Bronchial epithelial cell (primary cell): ENCODE data around the gene MDGA2. TPM values are rescaled to one million over a fixed set of nuclear protein-coding genes. Genes with fewer than 3 reads are reported as not detected.

Source experiments
- DNase-seq: peaks from one replicate; pipeline ENCODE4 v3.0.0-alpha.2; 2010; ENCODE audit warnings: low read depth
- FAIRE-seq: peaks from 2 replicates; lab custom pipeline; 2011; peaks lifted over from hg19 to GRCh38; lab: Jason Lieb, UNC
- H3K27me3 ChIP-seq: 2 replicates; pipeline ENCODE4 v1.5.1; 2011; ENCODE audit warnings: low read length; ENCODE audit not compliant: control insufficient read depth, insufficient read depth
- H3K36me3 ChIP-seq: 2 replicates; pipeline ENCODE4 v1.5.1; 2011; ENCODE audit warnings: low read length; ENCODE audit not compliant: control insufficient read depth, insufficient read depth
- H3K4me3 ChIP-seq: 2 replicates; pipeline ENCODE4 v1.5.1; 2011; ENCODE audit warnings: mild to moderate bottlenecking, low read depth, low read length, control low read depth
- total RNA-seq: library from RNA; depleted of rRNA; stranded (reverse); fragments of >200 nt; gene quantifications from 2 replicates; pipeline ENCODE4 v1.2.1, GENCODE V29; 2014
- TF ChIP-seq, protein P1 (sequence below): IDR thresholded peaks from 2 replicates; pipeline ENCODE4 v1.5.1; 2011; ENCODE audit warnings: mild to moderate bottlenecking, moderate library complexity, low read length, control low read depth, inconsistent platforms; ENCODE audit not compliant: insufficient read depth, severe bottlenecking

Gene MDGA2
- total RNA-seq, 1 donor from 2014 or later: not detected

DNA sequence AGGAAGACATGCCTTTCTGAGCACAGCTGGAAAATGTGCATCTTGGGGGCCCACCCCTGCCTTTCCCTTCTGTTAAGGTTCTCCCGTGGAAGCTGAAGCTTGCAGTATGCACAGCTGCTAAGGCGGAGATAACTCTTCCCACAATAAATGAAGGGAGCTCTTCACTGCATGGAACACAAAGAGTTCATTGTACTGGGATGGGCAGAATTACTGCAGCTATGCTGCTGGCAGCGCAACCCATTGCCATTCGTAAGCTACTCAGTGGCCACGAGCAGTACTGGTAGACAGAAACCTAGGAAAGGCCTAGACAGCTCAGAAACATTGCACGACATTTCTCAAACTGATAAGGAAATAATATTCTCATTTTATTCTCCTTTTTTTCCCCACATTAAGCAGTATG lies 310.2 kb downstream of the MDGA2 start:
- Histone ChIP-seq H3K4me3 (no peak overlapping the region), H3K36me3 (no peaks in the 10 kb centered on the region), H3K27me3 (no peaks in the 10 kb centered on the region)
- DNase-seq: no peak
- TF ChIP-seq, protein P1, sequence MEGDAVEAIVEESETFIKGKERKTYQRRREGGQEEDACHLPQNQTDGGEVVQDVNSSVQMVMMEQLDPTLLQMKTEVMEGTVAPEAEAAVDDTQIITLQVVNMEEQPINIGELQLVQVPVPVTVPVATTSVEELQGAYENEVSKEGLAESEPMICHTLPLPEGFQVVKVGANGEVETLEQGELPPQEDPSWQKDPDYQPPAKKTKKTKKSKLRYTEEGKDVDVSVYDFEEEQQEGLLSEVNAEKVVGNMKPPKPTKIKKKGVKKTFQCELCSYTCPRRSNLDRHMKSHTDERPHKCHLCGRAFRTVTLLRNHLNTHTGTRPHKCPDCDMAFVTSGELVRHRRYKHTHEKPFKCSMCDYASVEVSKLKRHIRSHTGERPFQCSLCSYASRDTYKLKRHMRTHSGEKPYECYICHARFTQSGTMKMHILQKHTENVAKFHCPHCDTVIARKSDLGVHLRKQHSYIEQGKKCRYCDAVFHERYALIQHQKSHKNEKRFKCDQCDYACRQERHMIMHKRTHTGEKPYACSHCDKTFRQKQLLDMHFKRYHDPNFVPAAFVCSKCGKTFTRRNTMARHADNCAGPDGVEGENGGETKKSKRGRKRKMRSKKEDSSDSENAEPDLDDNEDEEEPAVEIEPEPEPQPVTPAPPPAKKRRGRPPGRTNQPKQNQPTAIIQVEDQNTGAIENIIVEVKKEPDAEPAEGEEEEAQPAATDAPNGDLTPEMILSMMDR: no peak
- FAIRE-seq: no peak

GRCh38 chr14:47353186-47353585 lies 322.2 kb downstream of the MDGA2 start:
- no peak for DNase-seq
- H3K27me3 ChIP-seq: no peaks in the 10 kb centered on the region
- no peak for FAIRE-seq
- TF ChIP-seq, protein P1: no peak
- H3K4me3 ChIP-seq: no peak overlapping the region
- no peaks in the 10 kb centered on the region for H3K36me3 ChIP-seq

DNA sequence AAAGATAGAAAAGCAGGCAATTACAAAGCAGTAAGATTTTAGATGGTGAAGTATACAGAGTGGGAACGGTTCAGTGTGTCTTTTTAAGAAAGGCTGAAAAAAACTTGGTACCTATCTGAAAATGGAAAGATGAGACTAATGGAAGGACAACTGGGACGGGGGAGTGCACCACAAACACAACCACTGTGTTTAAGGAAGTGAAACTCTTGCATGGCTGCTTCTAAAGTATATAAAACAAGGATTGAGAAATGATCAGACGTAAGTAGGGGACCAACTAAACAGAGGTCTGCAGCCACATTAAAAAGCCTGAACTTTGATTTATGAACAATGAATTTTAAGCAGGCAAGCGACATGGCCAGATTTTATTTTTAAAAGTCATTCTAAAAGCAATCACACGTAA lies 328.6 kb downstream of the MDGA2 start:
- DNase-seq: no peak
- no peaks in the 10 kb centered on the region for H3K27me3 ChIP-seq
- no peak overlapping the region for H3K4me3 ChIP-seq
- H3K36me3 ChIP-seq: no peaks in the 10 kb centered on the region
- no peak for FAIRE-seq
- TF ChIP-seq, protein P1: no peak

DNA sequence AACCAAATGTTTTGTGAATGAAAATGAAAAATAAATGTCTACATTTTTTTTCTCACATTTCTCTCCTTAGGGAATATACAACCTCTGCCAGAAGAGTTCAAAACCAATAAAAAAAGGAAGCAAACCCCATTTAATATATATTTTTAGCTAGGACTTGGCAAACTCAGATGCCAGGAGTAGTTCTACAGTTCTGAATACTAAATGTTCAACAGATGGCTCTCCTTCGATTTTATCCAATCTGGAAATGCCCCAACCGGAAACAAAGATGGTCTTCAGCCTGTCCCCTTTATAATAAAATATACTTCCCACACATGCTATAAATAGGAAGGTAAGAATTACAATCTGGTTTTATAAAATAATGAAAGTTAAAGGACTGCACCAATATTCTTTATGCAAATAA lies 330.4 kb downstream of the MDGA2 start:
- Histone ChIP-seq H3K36me3 (no peaks in the 10 kb centered on the region), H3K27me3 (no peaks in the 10 kb centered on the region), H3K4me3 (no peak overlapping the region)
- FAIRE-seq: no peak
- TF ChIP-seq, protein P1: no peak
- no peak for DNase-seq

- H3K4me3 ChIP-seq: no peak overlapping the region
- DNase-seq: no peak
- TF ChIP-seq, protein P1: no peak
These were observed 342.5 kb downstream of the MDGA2 start for GRCh38 chr14:47332939-47333338.

DNA sequence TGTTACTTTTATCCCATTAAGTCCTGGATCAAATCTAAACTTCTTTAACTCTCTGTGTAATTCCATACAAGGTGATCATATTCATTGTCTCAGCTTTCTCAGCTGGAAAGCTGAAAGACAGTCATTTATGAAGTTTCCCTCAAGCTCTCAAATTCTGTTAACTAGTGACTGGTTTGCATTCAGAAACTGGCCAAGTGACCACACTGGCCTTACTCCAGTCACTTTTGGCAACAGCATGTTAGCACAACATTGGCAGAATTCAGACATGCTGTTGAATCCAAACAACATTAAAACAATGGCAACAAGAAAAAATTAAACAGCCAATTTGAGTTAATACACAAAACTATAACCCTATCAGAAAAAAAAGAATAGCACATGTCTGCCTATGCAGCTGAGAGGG lies 343.3 kb downstream of the MDGA2 start:
- H3K27me3 ChIP-seq: no peaks in the 10 kb centered on the region
- FAIRE-seq: no peak
- DNase-seq: no peak
- TF ChIP-seq, protein P1: no peak
- no peaks in the 10 kb centered on the region for H3K36me3 ChIP-seq
- H3K4me3 ChIP-seq: no peak overlapping the region

More at GRCh38 chr14:47332939-47333338, 342.5 kb downstream of the MDGA2 start:
- no peak for FAIRE-seq
- H3K36me3 ChIP-seq: no peaks in the 10 kb centered on the region
- H3K27me3 ChIP-seq: no peaks in the 10 kb centered on the region
